ENCODE data around the gene NEURL1B. TPM values are rescaled to one million over a fixed set of nuclear protein-coding genes. Genes with fewer than 3 reads are reported as not detected.

Gene NEURL1B
- polyA plus RNA-seq, 1 donor from 2014 or later, result 12.7 TPM

DNA sequence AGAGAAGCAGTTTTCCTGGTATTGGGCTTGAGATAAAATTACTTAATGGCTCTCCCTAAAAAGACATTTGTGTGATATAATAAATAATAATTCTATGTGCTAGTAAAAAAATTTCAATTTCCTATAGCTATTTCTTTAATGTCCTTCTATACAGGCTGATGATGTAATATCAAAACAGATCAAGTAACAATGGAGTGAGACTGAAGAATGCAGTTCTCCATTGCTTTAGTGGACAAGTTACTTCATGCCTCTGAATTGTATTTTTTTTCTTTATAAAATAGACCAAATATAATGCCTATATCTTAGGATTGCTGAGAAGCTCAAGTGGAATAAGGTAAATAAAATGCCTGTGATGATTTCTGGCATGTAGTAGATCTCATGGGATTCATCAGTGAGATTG is 35.6 kb upstream of the NEURL1B start:
- no peaks in the 10 kb centered on the region for H3K36me3 ChIP-seq (ENCODE audit: insufficient read depth, low read length)
- H3K27ac ChIP-seq (ENCODE audit: low read length), result no peak overlapping the region
- no peak overlapping the region for H3K9ac ChIP-seq (ENCODE audit: low read length)
- no peaks in the 10 kb centered on the region for H3K79me2 ChIP-seq (replicated peaks; ENCODE audit: insufficient read depth, low read length)
- H4K20me1 ChIP-seq (ENCODE audit: insufficient read depth), result no peaks in the 10 kb centered on the region
- no peaks in the 10 kb centered on the region for H3K27me3 ChIP-seq (ENCODE audit: insufficient read depth, low read depth, low read length)
- no peak overlapping the region for H3K4me2 ChIP-seq (ENCODE audit: low read length)
- no peak overlapping the region for H2AFZ ChIP-seq (ENCODE audit: low read depth, low read length)
- H3K9me2 ChIP-seq (ENCODE audit: insufficient read depth, low read length), result no peaks in the 10 kb centered on the region
- TF ChIP-seq CTCF (IDR thresholded peaks at IDR 0.05; ENCODE audit: poor library complexity, severe bottlenecking) (no peak), POLR2AphosphoS5 (IDR thresholded peaks at IDR 0.05) (no peak), MXI1 (conservative IDR thresholded peaks at IDR 0.05; ENCODE audit: poor library complexity, severe bottlenecking) (no peak), TAF1 (IDR thresholded peaks at IDR 0.05; ENCODE audit: low read depth) (no peak), SMC3 (conservative IDR thresholded peaks at IDR 0.05; ENCODE audit: poor library complexity) (no peak), EZH2 (IDR thresholded peaks at IDR 0.05; ENCODE audit: borderline replicate concordance, insufficient read depth, low read length, poor library complexity, severe bottlenecking) (no peak), EP300 (conservative IDR thresholded peaks at IDR 0.05; ENCODE audit: poor library complexity, severe bottlenecking) (no peak)
- TF ChIP-seq, protein P1, sequence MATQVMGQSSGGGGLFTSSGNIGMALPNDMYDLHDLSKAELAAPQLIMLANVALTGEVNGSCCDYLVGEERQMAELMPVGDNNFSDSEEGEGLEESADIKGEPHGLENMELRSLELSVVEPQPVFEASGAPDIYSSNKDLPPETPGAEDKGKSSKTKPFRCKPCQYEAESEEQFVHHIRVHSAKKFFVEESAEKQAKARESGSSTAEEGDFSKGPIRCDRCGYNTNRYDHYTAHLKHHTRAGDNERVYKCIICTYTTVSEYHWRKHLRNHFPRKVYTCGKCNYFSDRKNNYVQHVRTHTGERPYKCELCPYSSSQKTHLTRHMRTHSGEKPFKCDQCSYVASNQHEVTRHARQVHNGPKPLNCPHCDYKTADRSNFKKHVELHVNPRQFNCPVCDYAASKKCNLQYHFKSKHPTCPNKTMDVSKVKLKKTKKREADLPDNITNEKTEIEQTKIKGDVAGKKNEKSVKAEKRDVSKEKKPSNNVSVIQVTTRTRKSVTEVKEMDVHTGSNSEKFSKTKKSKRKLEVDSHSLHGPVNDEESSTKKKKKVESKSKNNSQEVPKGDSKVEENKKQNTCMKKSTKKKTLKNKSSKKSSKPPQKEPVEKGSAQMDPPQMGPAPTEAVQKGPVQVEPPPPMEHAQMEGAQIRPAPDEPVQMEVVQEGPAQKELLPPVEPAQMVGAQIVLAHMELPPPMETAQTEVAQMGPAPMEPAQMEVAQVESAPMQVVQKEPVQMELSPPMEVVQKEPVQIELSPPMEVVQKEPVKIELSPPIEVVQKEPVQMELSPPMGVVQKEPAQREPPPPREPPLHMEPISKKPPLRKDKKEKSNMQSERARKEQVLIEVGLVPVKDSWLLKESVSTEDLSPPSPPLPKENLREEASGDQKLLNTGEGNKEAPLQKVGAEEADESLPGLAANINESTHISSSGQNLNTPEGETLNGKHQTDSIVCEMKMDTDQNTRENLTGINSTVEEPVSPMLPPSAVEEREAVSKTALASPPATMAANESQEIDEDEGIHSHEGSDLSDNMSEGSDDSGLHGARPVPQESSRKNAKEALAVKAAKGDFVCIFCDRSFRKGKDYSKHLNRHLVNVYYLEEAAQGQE (IDR thresholded peaks at IDR 0.05; ENCODE audit: borderline replicate concordance), result no peak
- no peak overlapping the region for H3K4me3 ChIP-seq (ENCODE audit: low read length)
- no peaks in the 10 kb centered on the region for H3K9me3 ChIP-seq (ENCODE audit: low read length)
- no peaks in the 10 kb centered on the region for H3F3A ChIP-seq (ENCODE audit: insufficient read depth, low read length, poor library complexity, severe bottlenecking)

DNA sequence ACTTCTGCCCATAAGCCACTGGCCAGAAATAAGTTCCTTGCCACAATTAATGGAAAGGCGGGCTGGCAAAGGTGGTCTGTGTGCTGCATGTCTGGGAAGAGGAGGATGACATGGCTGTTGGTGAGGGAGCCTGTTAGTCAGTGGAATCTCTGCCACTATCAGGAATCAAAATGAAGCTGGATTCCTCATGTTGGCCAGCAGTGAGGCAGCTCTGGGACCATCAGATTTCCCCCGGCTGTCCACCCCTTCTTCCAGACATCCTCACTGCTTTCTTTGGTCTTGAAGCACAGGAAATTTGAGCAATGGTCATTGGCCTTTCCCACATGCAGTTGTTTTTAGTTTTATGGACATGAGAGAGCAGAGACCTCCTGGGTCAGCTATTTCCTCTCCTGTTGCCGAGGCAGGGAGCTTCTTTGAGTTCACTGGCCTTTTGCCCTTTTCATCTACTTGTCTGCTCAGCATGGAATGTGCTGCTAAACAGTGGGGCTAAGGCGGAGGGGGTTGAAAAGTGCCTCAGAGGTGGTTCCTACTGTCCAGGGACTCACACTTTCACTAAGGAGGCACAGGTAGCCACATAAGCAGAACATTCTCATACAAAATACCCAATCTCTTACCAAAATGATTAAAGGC is 34.8 kb upstream of the NEURL1B start:
- no peaks in the 10 kb centered on the region for H3F3A ChIP-seq (ENCODE audit: insufficient read depth, low read length, poor library complexity, severe bottlenecking)
- no peaks in the 10 kb centered on the region for H3K27me3 ChIP-seq (ENCODE audit: insufficient read depth, low read depth, low read length)
- no peak overlapping the region for H3K4me2 ChIP-seq (ENCODE audit: low read length)
- H3K9ac ChIP-seq (ENCODE audit: low read length), result no peak overlapping the region
- no peaks in the 10 kb centered on the region for H3K79me2 ChIP-seq (replicated peaks; ENCODE audit: insufficient read depth, low read length)
- H3K9me2 ChIP-seq (ENCODE audit: insufficient read depth, low read length), result no peaks in the 10 kb centered on the region
- H3K9me3 ChIP-seq (ENCODE audit: low read length), result no peaks in the 10 kb centered on the region
- no peak overlapping the region for H3K4me3 ChIP-seq (ENCODE audit: low read length)
- no peaks in the 10 kb centered on the region for H4K20me1 ChIP-seq (ENCODE audit: insufficient read depth)
- no peak overlapping the region for H2AFZ ChIP-seq (ENCODE audit: low read depth, low read length)
- no peak for TF ChIP-seq EZH2 (IDR thresholded peaks at IDR 0.05; ENCODE audit: borderline replicate concordance, insufficient read depth, low read length, poor library complexity, severe bottlenecking)
- no peak for TF ChIP-seq SMC3 (conservative IDR thresholded peaks at IDR 0.05; ENCODE audit: poor library complexity)
- no peak for TF ChIP-seq TAF1 (IDR thresholded peaks at IDR 0.05; ENCODE audit: low read depth)
- TF ChIP-seq EP300 (conservative IDR thresholded peaks at IDR 0.05; ENCODE audit: poor library complexity, severe bottlenecking), result no peak
- TF ChIP-seq, protein P1 (IDR thresholded peaks at IDR 0.05; ENCODE audit: borderline replicate concordance), result no peak
- no peak for TF ChIP-seq RAD21 (conservative IDR thresholded peaks at IDR 0.05)
- no peak for TF ChIP-seq CTCF (IDR thresholded peaks at IDR 0.05; ENCODE audit: poor library complexity, severe bottlenecking)
- TF ChIP-seq MXI1 (conservative IDR thresholded peaks at IDR 0.05; ENCODE audit: poor library complexity, severe bottlenecking), result no peak
- TF ChIP-seq POLR2AphosphoS5 (IDR thresholded peaks at IDR 0.05), result no peak
- H3K27ac ChIP-seq (ENCODE audit: low read length), result no peak overlapping the region
- H3K36me3 ChIP-seq (ENCODE audit: insufficient read depth, low read length), result no peaks in the 10 kb centered on the region
